Ovary (tissue), 9 donors: ENCODE data around the gene PIGBOS1. TPM values are rescaled to one million over a fixed set of nuclear protein-coding genes. Genes with fewer than 3 reads are reported as not detected.

ENCODE experiments used
- DNase-seq, 5 donors: peaks; one replicate each; pipeline ENCODE4 v3.0.0-alpha.2; 2019 to 2020
- H3K27ac ChIP-seq, 2 donors: fragments of 200-600 bp; one replicate each; pipeline versions ENCODE4 v1.5.1 to v1.8.0; 2019 to 2022
- H3K27me3 ChIP-seq: fragments of 200-600 bp; one replicate; pipeline ENCODE4 v1.8.0; 2022
- H3K36me3 ChIP-seq: fragments of 200-600 bp; sonication (generic); one replicate; pipeline ENCODE4 v1.5.1; 2019
- H3K4me1 ChIP-seq: one replicate; pipeline ENCODE4 v1.8.1; 2013; ENCODE audit warnings: mild to moderate bottlenecking, moderate library complexity; ENCODE audit not compliant: insufficient read depth
- H3K4me3 ChIP-seq: fragments of 200-600 bp; sonication (generic); one replicate; pipeline ENCODE4 v1.5.1; 2017
- H3K9me3 ChIP-seq, 2 donors: fragments of 200-600 bp in 1 of 2; sonication (generic) in 1 of 2; one replicate each; pipeline versions ENCODE4 v1.5.1 to v1.8.1; 2013 to 2019; ENCODE audit warnings: mild to moderate bottlenecking in 1 of 2, moderate library complexity in 1 of 2
- CTCF ChIP-seq, 3 donors: fragments of 450-650 bp in 2 of 3; fragments of 200-600 bp in 1 of 3; IDR thresholded peaks; one replicate each; pipeline versions ENCODE4 v1.5.1 to v1.8.0; 2016 to 2022; ENCODE audit warnings: antibody characterized with exemption in 3 of 3, mild to moderate bottlenecking in 1 of 3
- EP300 ChIP-seq: sonication (generic); formaldehyde crosslinking; IDR thresholded peaks from one replicate; pipeline ENCODE4 v1.6.1; 2017; ENCODE audit warnings: antibody characterized with exemption
- POLR2A ChIP-seq: fragments of 450-650 bp; IDR thresholded peaks from one replicate; pipeline ENCODE4 v1.6.1; 2017; ENCODE audit warnings: antibody characterized with exemption, mild to moderate bottlenecking, moderate library complexity
- WGBS, 3 donors: extraction: QIAGEN DNeasy Blood & Tissue Kit in 1 of 3; methylation state at CpG; one replicate each; pipeline versions ENCODE4 v1.1.5 to v1.1.7; 2013 to 2017; 5-methylcytosine and 5-hydroxymethylcytosine counted together
- intact Hi-C, 4 donors: fragments of 100-400 bp; cut with DNase I; formaldehyde crosslinking; loops; one replicate each; pipeline versions ENCODE4 v1.11.0 to v1.15.1; 2022 to 2023
- polyA plus RNA-seq, 2 donors: library from polyadenylated mRNA; stranded (reverse); fragments of 200-250 nt in 1 of 2; fragments of 350-450 nt in 1 of 2; fragmentation: Illumina TruSeq in 1 of 2; extraction: RNeasy Lipid Tissue Mini Kit (QIAGEN cat#74804) in 1 of 2; gene quantifications; one replicate each; pipeline ENCODE4 v1.2.3, GENCODE V29; 2013 to 2014
- total RNA-seq, 7 donors: library from RNA; depleted of rRNA in 2 of 7; stranded (reverse); fragments of >200 nt in 2 of 7; fragmentation: NEBNext Ultra II Directional in 3 of 7; extraction: Animal tissue kit (Norgen Biotek cat#: 25700) in 3 of 7; gene quantifications; one replicate each; pipeline versions ENCODE4 v1.1.0 to v1.2.4, GENCODE V29; 2016 to 2023
- donor health status: DM: no; HTN: no; CAD: no; lungs with moderate emphysema.
- donor health status: DM: no; HTN: no; CAD: no.
- donor health status: Bipolar disorder and iron deficiency.
- donor health status: DM: yes; HTN: yes; CAD: no.
- donor health status: DM: no; HTN: no; CAD: no.
- donor health status: DM: yes; HTN: yes; CAD: no.

PIGBOS1 gene
- total and polyA plus RNA-seq, 9 donors, result 7.5 to 19.8 (median 11.5) TPM

DNA sequence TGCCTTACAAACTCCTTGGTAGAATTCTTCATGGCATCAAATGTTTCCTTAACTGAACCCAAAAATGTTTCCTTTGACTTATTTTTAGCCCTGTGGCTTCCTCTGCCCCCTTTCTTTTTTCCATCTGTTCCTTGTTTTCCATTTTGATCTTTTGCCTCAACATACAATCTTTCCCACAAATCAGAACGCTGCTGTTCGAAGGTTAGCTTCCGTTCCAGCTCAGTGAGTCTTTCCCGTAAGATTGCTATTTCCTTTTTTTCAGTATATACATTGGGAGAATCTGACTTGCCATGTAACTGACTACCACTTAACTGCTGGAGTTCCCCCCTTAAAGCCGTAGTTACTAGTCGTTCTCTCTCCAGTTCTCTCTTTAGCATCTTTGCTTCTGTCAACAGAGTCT, 41.3 kb upstream of the PIGBOS1 start:
- Histone ChIP-seq H3K27ac (no peak overlapping the region), H3K9me3 (no peaks in the 10 kb centered on the region), H3K4me1 (no peaks in the 10 kb centered on the region), H3K36me3 (no peaks in the 10 kb centered on the region), H3K27me3 (no peaks in the 10 kb centered on the region), H3K4me3 (no peak overlapping the region)
- DNase-seq, result no peak
- 69 to 73% (median 73%) methylated on average over 6 of the region's 6 CpGs for WGBS, 3 donors
- TF ChIP-seq POLR2A (no peak), CTCF (IDR thresholded peaks at IDR 0.05) (no peak), EP300 (no peak)
- intact Hi-C loops, result no loop called here

DNA sequence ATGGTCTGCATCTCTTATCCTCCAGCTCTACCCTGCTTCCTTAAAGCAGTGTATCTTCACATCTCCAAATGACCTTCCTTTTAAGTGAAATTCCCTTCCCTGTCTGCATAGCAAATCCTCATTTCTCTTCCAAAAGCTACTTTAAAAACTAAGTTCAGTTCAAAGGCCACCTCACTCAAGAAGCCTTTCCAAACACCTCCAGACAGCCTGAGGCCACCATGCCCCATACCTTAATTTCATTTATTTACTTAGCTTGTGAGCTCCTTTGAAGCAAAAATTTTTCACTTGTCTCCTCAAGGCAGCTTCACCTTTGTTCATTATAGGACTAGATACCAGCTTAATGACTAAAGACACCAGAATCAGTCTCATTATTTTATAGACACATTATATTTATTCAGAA, 39.5 kb upstream of the PIGBOS1 start:
- TF ChIP-seq CTCF (IDR thresholded peaks at IDR 0.05) (no peak), POLR2A (no peak), EP300 (no peak)

DNA sequence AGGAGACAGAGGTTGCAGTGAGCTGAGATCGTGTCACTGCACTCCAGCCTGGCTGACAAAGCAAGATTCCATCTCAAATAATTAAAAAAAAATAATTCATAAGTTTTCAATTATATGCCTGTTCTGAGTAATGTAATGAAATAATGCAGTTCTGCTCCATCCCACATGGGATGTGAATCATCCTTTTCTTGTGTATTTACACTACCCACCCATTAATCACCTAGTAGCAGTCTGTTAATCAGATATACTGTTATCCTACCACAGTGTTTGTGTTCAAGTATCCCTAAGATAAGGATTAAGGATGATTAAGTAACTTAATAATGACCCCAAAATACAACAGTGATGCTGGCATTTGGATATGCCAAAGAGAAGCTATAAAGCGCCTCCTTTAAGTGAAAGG, 38.9 kb upstream of the PIGBOS1 start:
- WGBS, 3 donors, result 93 to 98% (median 96%) methylated on average over 2 of the region's 2 CpGs
- no peak for DNase-seq
- no peaks in the 10 kb centered on the region for H3K4me1 ChIP-seq
- H3K27ac ChIP-seq, result no peak overlapping the region
- no peak for TF ChIP-seq POLR2A
- H3K36me3 ChIP-seq, result no peaks in the 10 kb centered on the region
- H3K9me3 ChIP-seq, result no peaks in the 10 kb centered on the region
- intact Hi-C loops, result no loop called here
- H3K4me3 ChIP-seq, result no peak overlapping the region
- H3K27me3 ChIP-seq, result no peaks in the 10 kb centered on the region

More for the DNA sequence above, 39.5 kb upstream of the PIGBOS1 start:
- Histone ChIP-seq H3K9me3 (no peaks in the 10 kb centered on the region), H3K27ac (no peak overlapping the region), H3K4me3 (no peak overlapping the region), H3K36me3 (no peaks in the 10 kb centered on the region), H3K27me3 (no peaks in the 10 kb centered on the region), H3K4me1 (no peaks in the 10 kb centered on the region)
- intact Hi-C loops, result no loop called here
- DNase-seq, result no peak

DNA sequence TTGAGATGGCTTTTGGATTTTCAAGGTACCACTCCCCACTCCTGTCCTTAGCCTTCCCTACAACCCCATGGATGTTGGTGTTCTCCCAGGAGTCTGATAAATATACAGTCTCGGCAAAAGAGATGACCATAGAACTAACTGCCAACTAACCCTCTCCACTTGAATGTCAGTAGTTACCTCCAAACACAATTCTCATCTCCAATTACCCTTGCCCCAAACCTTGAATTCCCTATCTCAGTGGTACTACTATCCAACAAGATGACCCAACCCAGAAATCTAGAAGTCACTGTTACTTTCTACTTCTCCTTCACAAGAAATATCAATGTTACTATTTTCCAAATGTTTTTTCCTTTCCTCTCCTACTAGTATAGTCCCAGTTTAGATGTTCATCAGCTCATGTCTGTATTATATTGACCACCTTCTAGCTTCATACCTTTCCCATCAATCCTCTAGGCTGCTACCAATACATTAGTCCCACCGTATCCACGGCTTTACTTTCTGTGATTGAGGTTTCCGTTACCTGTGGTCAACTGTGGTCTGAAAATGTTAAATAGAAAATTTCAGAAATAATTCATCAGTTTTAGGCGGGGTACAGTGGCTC, 38.2 kb upstream of the PIGBOS1 start:
- no peaks in the 10 kb centered on the region for H3K36me3 ChIP-seq
- H3K27ac ChIP-seq, result no peak overlapping the region
- 98 to 100% (median 98%) methylated on average over 5 of the region's 5 CpGs for WGBS, 3 donors
- H3K4me1 ChIP-seq, result no peaks in the 10 kb centered on the region
- no peaks in the 10 kb centered on the region for H3K27me3 ChIP-seq
- TF ChIP-seq EP300, result no peak
- TF ChIP-seq POLR2A, result no peak
- TF ChIP-seq CTCF (IDR thresholded peaks at IDR 0.05), result no peak
- no peak for DNase-seq
- intact Hi-C loops, result no loop called here
- H3K9me3 ChIP-seq, result no peaks in the 10 kb centered on the region
- H3K4me3 ChIP-seq, result no peak overlapping the region

GRCh38 chr15:55353025-55353424, 34.1 kb upstream of the PIGBOS1 start:
- Histone ChIP-seq H3K36me3 (no peaks in the 10 kb centered on the region), H3K27me3 (no peaks in the 10 kb centered on the region)

More at GRCh38 chr15:55353025-55353424, 34.1 kb upstream of the PIGBOS1 start:
- TF ChIP-seq POLR2A, result no peak
- TF ChIP-seq CTCF (IDR thresholded peaks at IDR 0.05), result no peak
- TF ChIP-seq EP300, result no peak
- no peak overlapping the region for H3K4me3 ChIP-seq
- no peak for DNase-seq
- intact Hi-C loops, result no loop called here
- WGBS, 3 donors, result 74 to 85% (median 80%) methylated on average over 2 of the region's 2 CpGs
- no peak overlapping the region for H3K27ac ChIP-seq
- no peaks in the 10 kb centered on the region for H3K4me1 ChIP-seq
- no peaks in the 10 kb centered on the region for H3K9me3 ChIP-seq
